ENCODE data around the gene CDK5. TPM values are rescaled to one million over a fixed set of nuclear protein-coding genes. Genes with fewer than 3 reads are reported as not detected.
A peak's percentile ranks its signal among the peaks of the same experiment; 100 is the strongest.

Gene CDK5
- total and polyA plus RNA-seq, 9 of the 15 experiments (the other 6 are each of a cell fraction or from before 2014, with no cell fraction given): 3.2 to 38.0 (median 27.5) TPM

- TF ChIP-seq ATF3 (IDR thresholded peaks at IDR 0.05) (0 out of 2 replicates have a peak, but pooled peaks have one; percentile 8), ATF3 (CRISPR knock-in tag; conservative IDR thresholded peaks at IDR 0.05) (no peak), ZMIZ1 (IDR thresholded peaks at IDR 0.05; ENCODE audit: low read depth in 2 of 2, low read length in 2 of 2) (no peak), CHCHD3 (CRISPR knock-in tag; IDR thresholded peaks at IDR 0.05) (no peak), ARID4B (CRISPR knock-in tag; IDR thresholded peaks at IDR 0.05) (peak; percentile 62; the same call in 1 of the 2 replicates), RAD21 (CRISPR knock-in tag; conservative IDR thresholded peaks at IDR 0.05 in 1 of 2, IDR thresholded peaks at IDR 0.05 in 1 of 2) (no peak), ZNF24 (IDR thresholded peaks at IDR 0.05) (no peak), ZNF584 (CRISPR knock-in tag; IDR thresholded peaks at IDR 0.05; ENCODE audit: low read depth) (0 out of 2 replicates have a peak, but pooled peaks have one; percentile 66), ZBTB8A (IDR thresholded peaks at IDR 0.05; ENCODE audit: partially characterized antibody) (no peak), RBM39 (optimal IDR thresholded peaks at IDR 0.05; ENCODE audit: low read depth, low read length) (no peak), NR1H2 (CRISPR knock-in tag; IDR thresholded peaks at IDR 0.05) (no peak), ZNF324 (CRISPR knock-in tag; IDR thresholded peaks at IDR 0.05) (no peak), FUS (optimal IDR thresholded peaks at IDR 0.05; ENCODE audit: low read depth, low read length) (no peak), PBX2 (CRISPR knock-in tag; IDR thresholded peaks at IDR 0.05; ENCODE audit: low read depth) (no peak), PBX2 (tag; conservative IDR thresholded peaks at IDR 0.05; ENCODE audit: low read depth) (no peak), USF2 (CRISPR knock-in tag; IDR thresholded peaks at IDR 0.05) (no peak), ARID2 (IDR thresholded peaks at IDR 0.05) (no peak)
Measured at GRCh38 chr7:151011097-151011409, 46.6 kb downstream of the CDK5 start (continued).

All from K562 (cell line).